Effector memory CD4-positive, alpha-beta T cell (primary cell): ENCODE data around the gene NID1.

Experiments used
- DNase-seq, 3 donors: peaks; one replicate each; pipeline ENCODE4 v3.0.0-alpha.2; 2020
- H3K27ac ChIP-seq: 2 replicates; pipeline ENCODE4 v1.7.0; 2013; ENCODE audit warnings: mild to moderate bottlenecking, low read length, moderate library complexity; ENCODE audit not compliant: insufficient read depth, poor library complexity, severe bottlenecking
- H3K27me3 ChIP-seq: replicated peaks from 2 replicates; pipeline ENCODE4 v1.7.0; 2013; ENCODE audit warnings: mild to moderate bottlenecking, low read length; ENCODE audit not compliant: insufficient read depth, control insufficient read depth, poor library complexity, severe bottlenecking
- H3K36me3 ChIP-seq: 2 replicates; pipeline ENCODE4 v1.7.0; 2013; ENCODE audit warnings: mild to moderate bottlenecking, low read length, moderate library complexity; ENCODE audit not compliant: control insufficient read depth, insufficient read depth
- H3K4me1 ChIP-seq: 2 replicates; pipeline ENCODE4 v1.7.0; 2013; ENCODE audit warnings: low read length, mild to moderate bottlenecking; ENCODE audit not compliant: control insufficient read depth, insufficient read depth, poor library complexity, severe bottlenecking
- H3K4me3 ChIP-seq: 2 replicates; pipeline ENCODE4 v1.7.0; 2013; ENCODE audit warnings: low read length, low read depth, mild to moderate bottlenecking; ENCODE audit not compliant: insufficient read depth, poor library complexity, severe bottlenecking
- H3K9me3 ChIP-seq: 2 replicates; pipeline ENCODE4 v1.7.0; 2013; ENCODE audit warnings: mild to moderate bottlenecking, low read length, moderate library complexity; ENCODE audit not compliant: control insufficient read depth

The NID1 gene

DNA sequence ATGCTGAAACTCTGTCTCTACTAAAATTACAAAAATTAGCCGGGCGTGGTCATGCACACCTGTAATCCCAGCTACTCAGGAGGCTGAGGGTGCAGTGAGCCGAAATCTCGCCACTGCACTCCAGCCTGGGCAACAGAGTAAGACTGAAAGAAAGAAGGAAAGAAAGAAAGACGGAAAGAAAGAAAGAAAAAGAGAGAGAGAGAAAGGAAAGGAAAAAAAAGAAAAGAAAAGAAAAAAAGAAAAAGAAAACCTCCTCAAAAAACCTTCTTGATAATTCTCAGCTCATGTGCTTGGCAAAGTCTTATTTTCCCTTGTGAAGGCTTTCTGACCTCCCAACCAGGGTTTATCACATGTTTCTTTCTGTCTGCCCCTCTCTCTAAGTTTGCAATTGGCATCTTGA lies 7.3 kb downstream of the NID1 start:
- Histone ChIP-seq H3K27ac (no peak overlapping the region), H3K36me3 (no peaks in the 10 kb centered on the region), H3K9me3 (no peaks in the 10 kb centered on the region), H3K27me3 (no peaks in the 10 kb centered on the region), H3K4me1 (no peaks in the 10 kb centered on the region), H3K4me3 (no peak overlapping the region)
- no peak for DNase-seq

GRCh38 chr1:236052232-236052993 lies 12.5 kb downstream of the NID1 start:
- Histone ChIP-seq H3K27ac (no peak overlapping the region), H3K36me3 (no peaks in the 10 kb centered on the region), H3K9me3 (no peaks in the 10 kb centered on the region), H3K4me3 (no peak overlapping the region), H3K27me3 (no peaks in the 10 kb centered on the region), H3K4me1 (no peaks in the 10 kb centered on the region)
- no peak for DNase-seq

GRCh38 chr1:236051242-236051791 lies 13.6 kb downstream of the NID1 start:
- no peaks in the 10 kb centered on the region for H3K27me3 ChIP-seq
- H3K4me1 ChIP-seq = no peaks in the 10 kb centered on the region
- no peaks in the 10 kb centered on the region for H3K9me3 ChIP-seq
- no peak overlapping the region for H3K27ac ChIP-seq
- no peaks in the 10 kb centered on the region for H3K36me3 ChIP-seq
- H3K4me3 ChIP-seq = no peak overlapping the region
- DNase-seq = no peak

DNA sequence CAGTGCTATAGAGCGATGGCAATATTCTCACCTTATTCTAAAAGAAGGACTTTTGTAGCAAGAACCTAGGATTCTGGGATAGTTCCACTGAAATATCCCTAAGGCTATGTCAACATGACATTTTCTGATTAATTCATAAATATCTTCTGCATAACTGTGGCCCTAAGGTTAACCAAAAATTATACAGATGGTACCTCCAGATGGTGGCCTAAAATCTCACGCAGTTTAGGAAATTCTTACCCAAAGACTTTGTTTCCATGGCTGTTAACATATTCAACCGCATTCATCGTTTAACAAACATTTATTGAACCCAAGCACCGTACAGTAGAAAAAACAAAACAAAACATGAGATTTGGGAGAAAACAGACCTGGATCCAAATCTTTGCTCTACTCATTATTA lies 19.1 kb downstream of the NID1 start:
- Histone ChIP-seq H3K9me3 (no peaks in the 10 kb centered on the region), H3K36me3 (no peaks in the 10 kb centered on the region), H3K4me1 (no peaks in the 10 kb centered on the region), H3K4me3 (no peak overlapping the region), H3K27me3 (no peaks in the 10 kb centered on the region), H3K27ac (no peak overlapping the region)
- DNase-seq = no peak

- H3K36me3 ChIP-seq = no peaks in the 10 kb centered on the region
Measured at GRCh38 chr1:236044341-236044740, 20.5 kb downstream of the NID1 start.

DNA sequence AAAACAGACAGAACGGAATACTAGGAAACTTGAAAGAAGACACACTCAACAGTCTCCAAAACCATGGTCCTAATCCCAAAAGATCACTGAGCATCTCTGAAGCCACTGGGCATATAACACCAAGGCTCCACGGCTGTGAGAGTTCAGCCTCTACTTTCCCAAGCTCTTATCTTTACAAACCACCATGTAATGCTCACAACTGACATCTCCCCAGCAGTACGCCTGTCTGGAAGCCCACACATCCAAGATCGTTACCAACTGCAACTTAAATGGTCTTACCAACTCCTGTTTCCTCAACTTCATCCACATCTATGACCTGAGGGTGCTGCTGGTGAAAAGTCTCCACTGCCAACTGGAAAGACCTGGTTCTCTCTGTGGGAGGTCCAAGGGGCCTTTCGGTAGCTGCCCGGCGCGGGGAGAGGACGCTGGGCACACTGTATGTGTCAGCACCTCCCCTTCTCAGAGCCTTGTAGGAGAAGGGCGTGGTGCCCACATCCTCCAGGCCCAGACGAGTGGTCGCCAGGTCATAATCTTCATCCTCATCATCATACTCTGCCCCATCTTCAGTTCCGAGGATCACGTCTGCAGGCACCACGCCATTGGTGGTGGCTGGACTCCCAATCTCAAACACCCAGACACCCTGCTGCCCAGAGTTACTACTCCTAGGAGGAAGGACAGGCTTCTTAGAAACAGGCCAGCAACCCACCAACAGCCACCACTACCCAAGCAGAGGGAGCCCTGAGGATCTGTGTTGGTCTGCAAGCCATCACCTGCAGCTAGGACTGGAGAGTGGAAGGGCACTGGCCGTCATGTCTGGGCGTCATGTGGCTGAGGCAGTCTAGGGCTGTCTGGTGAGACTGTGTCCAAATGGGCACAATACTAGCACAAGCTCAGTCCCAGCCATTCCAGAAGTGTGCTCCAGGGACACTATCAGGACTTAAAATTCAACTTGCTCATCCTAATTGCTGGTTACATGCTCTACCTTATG lies 23.0 kb downstream of the NID1 start:
- no peaks in the 10 kb centered on the region for H3K27me3 ChIP-seq
- no peaks in the 10 kb centered on the region for H3K36me3 ChIP-seq
- no peak for DNase-seq
- H3K4me1 ChIP-seq = no peaks in the 10 kb centered on the region
- H3K9me3 ChIP-seq = no peaks in the 10 kb centered on the region
- H3K4me3 ChIP-seq = no peak overlapping the region
- H3K27ac ChIP-seq = no peak overlapping the region

More at GRCh38 chr1:236044341-236044740, 20.5 kb downstream of the NID1 start:
- Histone ChIP-seq H3K4me3 (no peak overlapping the region), H3K4me1 (no peaks in the 10 kb centered on the region), H3K27ac (no peak overlapping the region), H3K27me3 (no peaks in the 10 kb centered on the region), H3K9me3 (no peaks in the 10 kb centered on the region)
- DNase-seq = no peak

- Histone ChIP-seq H3K4me1 (no peaks in the 10 kb centered on the region), H3K9me3 (no peaks in the 10 kb centered on the region), H3K27me3 (no peaks in the 10 kb centered on the region), H3K27ac (no peak overlapping the region), H3K36me3 (no peaks in the 10 kb centered on the region), H3K4me3 (no peak overlapping the region)
- no peak for DNase-seq
Measured at GRCh38 chr1:236039740-236040685, 24.9 kb downstream of the NID1 start.

- Histone ChIP-seq H3K4me3 (no peak overlapping the region), H3K4me1 (no peaks in the 10 kb centered on the region), H3K27me3 (no peaks in the 10 kb centered on the region), H3K27ac (no peak overlapping the region), H3K36me3 (no peaks in the 10 kb centered on the region), H3K9me3 (no peaks in the 10 kb centered on the region)
- DNase-seq = no peak
Measured at GRCh38 chr1:236038034-236038433, 26.9 kb downstream of the NID1 start.

DNA sequence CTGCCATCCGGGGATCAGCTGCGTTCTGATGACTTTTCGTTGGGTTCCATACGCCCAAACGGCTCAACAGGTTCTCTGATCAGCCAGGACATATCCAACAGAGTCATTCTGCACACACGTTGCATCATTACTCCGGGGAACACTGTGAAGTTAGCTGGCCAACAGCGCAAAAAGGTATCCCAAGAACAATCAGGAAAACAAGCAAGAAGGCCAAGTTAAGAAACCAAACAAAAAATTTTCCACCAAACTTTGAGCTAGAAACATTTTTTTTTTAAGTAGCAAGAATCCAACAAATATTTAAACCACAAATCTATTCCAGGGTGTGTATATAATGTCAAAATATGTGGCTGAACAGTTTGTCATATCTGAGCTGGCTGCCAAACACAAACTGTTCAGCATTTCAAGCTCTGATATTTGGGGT lies 29.2 kb downstream of the NID1 start:
- Histone ChIP-seq H3K27me3 (no peaks in the 10 kb centered on the region), H3K4me3 (no peak overlapping the region), H3K4me1 (no peaks in the 10 kb centered on the region), H3K27ac (no peak overlapping the region), H3K9me3 (no peaks in the 10 kb centered on the region), H3K36me3 (no peaks in the 10 kb centered on the region)
- DNase-seq = no peak
